ENCODE measurements around the gene TYW1.
"Not testable (repeated sequence)": the region's sequence is repeated elsewhere in the genome, so short reads cannot be mapped to it uniquely, and the experiment has no call there.

TYW1 gene, protein sequence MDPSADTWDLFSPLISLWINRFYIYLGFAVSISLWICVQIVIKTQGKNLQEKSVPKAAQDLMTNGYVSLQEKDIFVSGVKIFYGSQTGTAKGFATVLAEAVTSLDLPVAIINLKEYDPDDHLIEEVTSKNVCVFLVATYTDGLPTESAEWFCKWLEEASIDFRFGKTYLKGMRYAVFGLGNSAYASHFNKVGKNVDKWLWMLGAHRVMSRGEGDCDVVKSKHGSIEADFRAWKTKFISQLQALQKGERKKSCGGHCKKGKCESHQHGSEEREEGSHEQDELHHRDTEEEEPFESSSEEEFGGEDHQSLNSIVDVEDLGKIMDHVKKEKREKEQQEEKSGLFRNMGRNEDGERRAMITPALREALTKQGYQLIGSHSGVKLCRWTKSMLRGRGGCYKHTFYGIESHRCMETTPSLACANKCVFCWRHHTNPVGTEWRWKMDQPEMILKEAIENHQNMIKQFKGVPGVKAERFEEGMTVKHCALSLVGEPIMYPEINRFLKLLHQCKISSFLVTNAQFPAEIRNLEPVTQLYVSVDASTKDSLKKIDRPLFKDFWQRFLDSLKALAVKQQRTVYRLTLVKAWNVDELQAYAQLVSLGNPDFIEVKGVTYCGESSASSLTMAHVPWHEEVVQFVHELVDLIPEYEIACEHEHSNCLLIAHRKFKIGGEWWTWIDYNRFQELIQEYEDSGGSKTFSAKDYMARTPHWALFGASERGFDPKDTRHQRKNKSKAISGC

DNA sequence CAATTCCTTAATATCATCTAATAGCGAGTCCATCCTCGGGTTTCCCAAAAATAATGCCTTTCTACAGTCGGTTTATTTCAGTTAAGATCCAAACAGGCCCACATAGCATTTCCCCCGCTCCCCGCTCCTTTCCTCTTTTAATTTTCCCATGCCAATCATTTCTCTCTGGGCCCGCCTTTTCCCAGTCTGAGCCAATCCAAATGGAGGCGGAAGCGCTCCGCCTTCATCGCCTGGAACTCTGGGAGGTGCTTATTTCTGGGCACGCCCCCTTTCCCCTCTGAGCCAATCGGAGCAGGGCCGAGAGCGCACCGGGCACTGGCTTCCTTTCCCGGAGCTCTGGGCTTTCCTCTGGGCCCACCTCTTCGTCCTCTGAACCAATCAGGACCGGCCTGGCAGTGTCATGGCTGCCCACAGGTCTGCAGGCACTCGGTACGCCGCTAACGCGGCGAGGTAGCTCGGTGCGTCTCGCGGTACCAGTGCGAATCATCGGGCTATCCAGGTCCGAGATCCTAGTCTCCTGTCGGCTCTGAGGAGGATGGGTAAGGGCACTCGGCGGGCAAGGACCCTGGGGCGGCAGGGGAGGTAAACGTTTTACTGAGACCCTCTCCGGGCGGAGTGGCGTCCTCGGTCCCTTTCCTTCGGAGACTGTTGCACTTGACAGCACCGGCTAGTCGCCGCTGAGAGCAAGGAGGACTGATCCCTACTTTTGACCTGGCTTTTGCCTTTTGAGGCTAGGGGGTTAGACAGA is at the start of gene TYW1:
TYW1 (plus strand) TSS at position 390 of the 748 bp plus-strand sequence; CDS start at position 536, 146 bp downstream.
- FAIRE-seq, result peak; percentile 99

DNA sequence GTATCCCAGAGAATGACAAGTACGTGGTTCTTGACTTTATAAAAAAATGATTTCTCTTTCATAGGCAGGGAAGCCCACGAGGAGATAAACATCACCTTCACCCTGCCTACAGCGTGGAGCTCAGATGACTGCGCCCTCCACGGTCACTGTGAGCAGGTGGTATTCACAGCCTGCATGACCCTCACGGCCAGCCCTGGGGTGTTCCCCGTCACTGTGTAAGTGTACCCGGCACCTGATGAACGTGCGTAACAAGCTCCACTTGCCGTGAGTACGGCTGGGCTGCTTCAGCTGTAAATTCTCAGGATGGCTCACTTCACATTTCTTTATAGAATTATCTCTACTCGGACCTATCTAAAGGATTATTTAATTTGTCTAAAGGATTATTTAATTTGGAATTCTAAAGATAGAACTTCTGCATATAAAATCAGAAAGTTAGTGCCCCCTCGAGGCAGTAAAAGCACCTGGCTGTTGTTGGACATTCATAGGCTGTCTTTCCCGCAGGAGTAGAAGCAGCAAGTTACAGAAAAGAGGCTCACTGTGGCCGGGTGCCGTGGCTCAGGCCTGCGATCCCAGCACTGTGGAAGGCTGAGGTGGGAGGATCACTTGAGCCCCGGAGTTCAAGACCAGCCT is 48.0 kb upstream of the TYW1 start:
- no peak for FAIRE-seq

DNA sequence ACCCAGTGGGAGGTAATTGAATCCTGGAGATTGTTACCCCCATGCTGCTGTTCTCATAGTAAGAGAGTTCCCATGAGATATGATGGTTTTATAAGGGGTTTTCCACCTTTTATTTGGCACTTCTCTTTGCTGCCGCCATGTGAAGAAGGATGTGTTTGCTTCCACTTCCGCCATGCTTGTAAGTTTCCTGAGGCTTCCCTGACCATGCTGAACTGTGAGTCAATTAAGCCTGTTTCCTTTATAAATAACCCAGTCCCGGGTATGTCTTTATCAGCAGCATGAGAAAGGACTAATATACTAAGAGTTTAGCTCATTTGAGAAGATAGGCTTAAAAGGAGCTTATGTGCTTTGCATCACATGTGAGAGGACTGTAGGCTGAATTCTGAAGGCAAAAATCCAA is 46.3 kb upstream of the TYW1 start:
- no peak for FAIRE-seq

DNA sequence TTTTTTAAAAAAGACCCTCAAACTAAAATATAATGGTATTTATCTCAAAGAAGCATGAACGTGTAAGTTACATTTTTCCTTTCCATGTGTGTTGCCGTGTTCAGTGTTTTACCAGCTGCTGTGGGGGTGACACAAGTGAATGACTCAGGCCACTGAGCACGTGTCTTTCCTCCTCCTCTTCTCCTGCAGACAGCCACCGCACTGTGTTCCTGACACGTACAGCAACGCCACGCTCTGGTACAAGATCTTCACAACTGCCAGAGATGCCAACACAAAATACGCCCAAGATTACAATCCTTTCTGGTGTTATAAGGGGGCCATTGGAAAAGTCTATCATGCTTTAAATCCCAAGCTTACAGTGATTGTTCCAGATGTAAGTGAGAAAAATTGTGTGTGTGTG is 45.9 kb upstream of the TYW1 start:
- no peak for FAIRE-seq

- no peak for FAIRE-seq
Observed at GRCh38 chr7:66952343-66953043, 44.1 kb upstream of the TYW1 start.

DNA sequence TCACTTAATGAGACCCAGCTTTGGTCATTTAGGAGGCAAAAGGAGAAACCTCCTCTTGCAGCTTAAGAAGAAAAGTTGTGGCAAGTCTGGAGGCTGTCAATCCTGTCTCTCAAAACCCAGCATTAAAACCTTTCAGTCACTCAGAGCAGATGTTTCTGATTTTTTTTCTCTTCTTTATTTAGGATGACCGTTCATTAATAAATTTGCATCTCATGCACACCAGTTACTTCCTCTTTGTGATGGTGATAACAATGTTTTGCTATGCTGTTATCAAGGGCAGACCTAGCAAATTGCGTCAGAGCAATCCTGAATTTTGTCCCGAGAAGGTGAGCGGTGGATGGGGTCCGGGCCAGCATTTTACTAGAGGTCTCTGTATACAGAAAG is 43.6 kb upstream of the TYW1 start:
- no peak for FAIRE-seq

GRCh38 chr7:66957595-66958290 is 38.9 kb upstream of the TYW1 start:
- FAIRE-seq, result no peak

DNA sequence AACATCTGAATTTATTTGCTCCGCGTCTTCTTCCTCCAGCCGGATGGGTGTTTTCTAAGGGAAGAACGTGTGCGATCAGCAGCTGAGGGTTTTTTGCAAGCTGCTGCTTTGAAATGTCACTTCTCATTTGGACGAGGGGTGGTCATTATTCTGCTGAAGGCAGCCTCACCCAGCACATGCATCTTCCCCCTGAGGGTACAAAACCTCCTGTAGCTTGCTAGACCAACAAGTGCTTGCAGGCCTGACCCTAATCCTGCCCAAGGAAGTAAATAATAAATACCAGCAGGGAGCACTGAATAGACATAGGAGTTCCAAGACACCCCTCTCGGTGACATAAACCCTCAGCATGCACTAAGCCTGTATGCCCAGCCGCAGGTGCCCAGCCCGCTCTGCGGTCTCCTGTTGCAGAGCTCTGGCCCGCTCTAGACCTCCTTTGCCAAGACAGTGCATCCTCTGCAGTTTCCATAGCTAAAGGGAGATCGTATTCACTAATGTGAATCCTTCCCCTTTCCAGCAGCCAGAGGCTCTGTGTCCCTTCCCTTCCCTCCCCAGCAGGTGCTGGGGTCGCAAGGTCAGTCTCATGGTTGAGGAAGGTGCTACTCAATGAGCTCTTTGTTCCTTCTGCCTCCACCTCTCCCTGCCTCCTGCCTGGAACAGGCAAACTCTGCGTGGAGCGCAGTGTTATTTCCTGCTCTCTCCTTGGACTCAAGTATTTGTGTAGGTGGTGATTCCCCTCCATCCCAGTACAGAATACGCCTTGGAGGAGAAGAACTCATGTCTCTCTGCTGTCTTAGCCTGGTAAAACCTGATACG is 37.9 kb upstream of the TYW1 start:
- no peak for FAIRE-seq

DNA sequence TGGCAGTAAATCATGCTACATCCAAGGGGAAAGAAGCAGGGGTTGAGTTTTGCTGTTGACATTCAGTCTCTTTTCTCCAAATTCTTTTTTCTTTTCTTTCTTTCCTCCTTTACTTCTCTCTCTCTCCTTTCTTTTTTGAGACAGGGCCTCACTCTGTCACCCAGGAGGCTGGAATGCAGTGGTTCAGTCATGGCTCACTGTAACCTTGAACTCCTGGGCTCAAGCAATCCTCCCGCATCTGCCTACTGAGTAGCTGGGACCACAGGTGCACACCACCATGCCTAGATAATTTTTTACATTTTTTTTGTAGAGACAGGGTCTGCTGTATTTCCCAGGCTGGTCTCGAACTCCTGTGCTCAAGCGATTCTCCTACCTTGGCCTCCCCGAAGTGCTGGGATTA is 36.4 kb upstream of the TYW1 start:
- FAIRE-seq, result no peak

DNA sequence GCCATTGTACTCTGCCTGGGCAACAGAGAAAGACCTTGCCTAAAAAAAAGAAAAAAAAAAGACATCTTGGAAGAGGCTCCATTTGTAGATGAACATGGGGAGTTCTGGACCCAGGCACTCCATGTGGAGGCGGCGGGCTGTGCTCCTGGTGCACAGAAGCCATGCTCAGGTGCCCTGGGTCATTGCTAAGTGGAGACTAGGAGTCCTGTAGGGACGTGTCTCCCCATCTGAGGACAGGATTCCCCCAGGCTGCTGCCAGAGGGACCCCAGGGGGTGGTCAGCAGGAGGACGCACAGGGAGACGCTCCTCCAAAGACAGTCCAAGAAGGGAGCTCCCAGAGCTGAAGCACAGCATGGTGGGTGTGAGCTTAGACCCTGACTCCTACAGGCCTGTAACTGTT is 35.5 kb upstream of the TYW1 start:
- no peak for FAIRE-seq

DNA sequence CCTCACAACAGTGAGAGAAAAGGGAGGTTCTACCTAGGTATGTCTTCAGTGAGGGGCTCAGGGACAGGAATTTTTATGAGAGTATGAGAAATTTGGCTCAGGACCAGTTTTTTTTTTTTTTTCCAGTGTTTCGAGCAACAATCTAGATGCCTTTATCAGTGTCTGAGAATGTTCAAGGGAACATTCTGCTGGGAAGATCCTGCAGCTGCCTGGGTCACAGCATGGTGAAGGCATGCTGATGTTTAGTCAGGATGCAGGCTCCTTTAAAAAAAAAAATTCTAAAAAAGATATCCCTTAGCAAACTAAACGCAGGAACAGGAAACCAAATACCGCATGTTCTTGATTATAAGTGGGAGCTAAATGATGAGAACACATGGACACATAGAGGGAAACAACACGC is 32.2 kb upstream of the TYW1 start:
- FAIRE-seq, result no peak

- no peak for FAIRE-seq
Observed at GRCh38 chr7:66967029-66967428, 29.6 kb upstream of the TYW1 start.

GRCh38 chr7:66969001-66969400 is 27.6 kb upstream of the TYW1 start:
- FAIRE-seq, result not testable (repeated sequence)

GRCh38 chr7:66970310-66970709 is 26.3 kb upstream of the TYW1 start:
- no peak for FAIRE-seq

DNA sequence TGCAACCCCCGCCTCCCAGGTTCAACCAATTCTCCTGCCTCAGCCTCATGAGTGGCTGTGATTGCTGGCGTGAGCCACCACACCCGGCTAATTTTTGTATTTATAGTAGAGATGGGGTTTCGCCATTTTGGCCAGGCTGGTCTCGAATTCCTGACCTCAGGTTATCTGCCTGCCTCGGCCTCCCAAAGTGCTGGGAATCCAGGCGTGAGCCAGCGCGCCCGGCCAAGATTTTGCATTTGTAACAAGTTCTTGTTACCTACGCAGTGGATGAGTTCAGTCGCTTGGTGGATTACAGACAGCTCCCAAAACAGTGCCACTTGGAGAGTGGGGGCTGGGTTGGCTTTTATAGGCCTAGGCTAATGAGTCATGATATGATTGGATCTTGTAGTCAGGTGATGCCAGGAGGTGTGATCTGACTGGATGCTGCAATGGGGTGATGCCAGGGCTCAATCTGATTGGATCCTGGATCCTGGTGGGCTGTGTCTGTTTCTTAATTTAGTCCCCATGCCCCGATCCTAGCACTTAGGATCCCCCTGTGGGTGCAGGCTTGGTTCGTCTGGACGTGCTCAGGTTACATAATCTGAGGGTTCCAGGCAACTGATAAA is 21.5 kb upstream of the TYW1 start:
- FAIRE-seq, result no peak

GRCh38 chr7:66978312-66978711 is 18.3 kb upstream of the TYW1 start:
- not testable (repeated sequence) for FAIRE-seq

GRCh38 chr7:66979013-66979412 is 17.6 kb upstream of the TYW1 start:
- not testable (repeated sequence) for FAIRE-seq

DNA sequence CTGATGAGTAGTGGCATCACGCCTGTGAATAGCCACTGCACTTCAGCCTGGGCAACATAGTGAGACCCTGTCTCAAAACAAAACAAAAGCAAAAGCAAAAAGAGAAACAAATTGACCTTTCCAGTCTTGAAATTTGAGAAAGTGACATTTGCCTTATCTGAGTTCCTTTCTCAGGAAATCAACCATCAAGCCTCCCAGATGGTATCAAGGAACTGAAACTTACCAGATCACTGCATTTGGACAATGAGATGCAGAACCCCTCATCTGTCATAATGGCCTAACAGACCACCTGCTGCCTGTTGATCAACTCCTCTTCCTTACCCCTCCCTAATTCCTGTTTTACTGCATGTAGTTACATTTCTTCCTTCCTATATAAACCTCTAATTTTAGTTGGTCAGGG is 16.3 kb upstream of the TYW1 start:
- not testable (repeated sequence) for FAIRE-seq

DNA sequence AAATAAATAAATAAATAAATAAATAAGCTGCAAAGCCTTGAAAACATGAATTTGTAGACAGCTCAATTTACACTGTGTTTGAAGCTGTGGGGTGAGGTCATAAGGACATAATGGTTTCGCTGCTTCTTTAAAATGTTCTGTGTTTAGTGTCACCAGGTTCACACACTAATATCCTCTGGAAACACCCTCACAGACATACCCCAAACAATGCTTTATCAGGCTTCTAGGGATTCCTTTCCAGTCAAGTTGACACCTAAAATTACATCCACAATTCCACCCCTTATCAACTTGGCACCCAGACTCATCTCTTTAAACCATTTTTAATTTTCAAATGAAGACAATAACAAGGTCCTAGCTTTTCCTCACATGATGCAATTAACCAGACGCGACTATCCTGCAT is 7.1 kb upstream of the TYW1 start:
- FAIRE-seq, result not testable (repeated sequence)

GRCh38 chr7:66994051-66994450 is 2.6 kb upstream of the TYW1 start:
- FAIRE-seq, result not testable (repeated sequence)

All from endometrium (tissue), 2 donors.